Endometrial microvascular endothelial cells (primary cell): ENCODE results near the gene LINGO1. TPM values are rescaled to one million over a fixed set of nuclear protein-coding genes. Genes with fewer than 3 reads are reported as not detected.

Experiments used
- in situ Hi-C: cut with HindIII; loops from 2 replicates; pipeline ENCODE4 v1.10.0; 2017; ENCODE audit warnings: low sequenced_read_pairs, low pct_unique_long_range_greater_than_20kb; ENCODE audit errors: inconsistent ontology term
- total RNA-seq: library from RNA; depleted of rRNA; stranded (reverse); fragments of >200 nt; gene quantifications from one replicate; pipeline ENCODE4 v1.2.3, GENCODE V29; 2015; ENCODE audit errors: inconsistent ontology term

Gene LINGO1
- total RNA-seq, 1 donor from 2014 or later = not detected

DNA sequence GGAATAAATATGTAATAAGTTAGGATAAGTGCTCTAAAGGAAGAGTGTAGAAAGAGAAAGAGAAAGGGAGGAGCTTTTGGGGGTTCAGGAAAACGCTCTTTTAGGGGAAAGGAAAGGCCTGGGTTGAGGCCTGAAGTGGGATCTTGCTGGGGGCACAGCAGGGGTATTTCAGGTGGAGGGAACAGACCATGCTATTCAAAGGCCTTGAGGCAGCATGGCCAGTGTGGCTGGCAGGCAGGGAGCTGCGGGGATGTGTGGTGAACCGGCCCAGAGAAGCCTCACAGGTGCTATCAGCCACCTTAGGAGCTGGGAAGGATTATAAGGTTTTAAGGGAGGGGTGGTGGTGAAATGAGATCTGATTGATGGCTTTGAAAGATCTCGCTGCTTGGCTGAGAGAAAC is 66.6 kb downstream of the LINGO1 start:
- in situ Hi-C loops = no loop called here

DNA sequence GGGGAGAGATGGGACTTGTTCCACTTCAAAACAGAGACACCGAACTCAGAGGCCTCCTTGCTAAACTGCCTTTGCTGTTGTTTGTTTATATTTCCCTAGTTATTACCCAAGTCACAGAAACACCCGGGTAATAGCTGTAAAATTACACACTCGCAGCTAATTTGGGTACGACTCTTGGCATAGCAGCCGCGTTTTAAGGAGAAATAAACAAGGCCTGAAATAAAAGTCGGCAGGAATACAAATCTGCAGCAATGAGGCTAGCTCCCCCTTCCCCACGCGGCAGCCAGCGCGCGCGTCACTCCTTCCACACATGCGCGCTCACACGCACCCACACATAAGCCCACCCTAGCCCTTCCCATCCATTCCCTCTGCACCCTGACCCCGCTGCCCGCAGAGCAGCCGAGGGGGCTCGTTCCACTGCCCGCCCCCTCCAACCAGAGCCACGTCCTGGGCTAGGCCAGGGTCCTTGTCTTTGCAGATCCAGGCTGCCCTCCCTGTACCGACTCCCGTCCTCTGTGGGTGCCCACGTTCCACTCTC is 67.3 kb downstream of the LINGO1 start:
- in situ Hi-C loops = no loop called here

DNA sequence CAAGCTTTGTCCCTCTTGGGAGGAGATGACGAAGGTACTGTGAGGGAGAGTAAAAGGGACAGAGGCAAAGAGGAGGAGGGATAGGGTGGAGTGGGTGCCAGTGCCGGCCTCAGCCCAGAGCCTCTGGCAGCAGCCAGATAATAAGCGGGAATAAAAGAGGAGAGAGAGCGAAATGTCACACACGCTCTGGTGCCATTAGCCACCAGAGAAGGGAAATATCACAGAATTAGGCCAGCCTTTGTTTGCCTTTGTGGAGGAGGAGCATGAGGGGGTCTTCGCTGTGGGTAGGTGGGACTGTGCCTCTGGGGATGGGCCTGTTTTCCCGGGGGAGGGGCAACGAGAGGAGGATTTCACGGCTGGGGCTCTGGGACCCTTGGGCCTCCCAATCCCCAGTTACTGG is 67.8 kb downstream of the LINGO1 start:
- in situ Hi-C loops = no loop called here

- in situ Hi-C loops = no loop called here
Observed at GRCh38 chr15:77564341-77564740, 68.4 kb downstream of the LINGO1 start.

GRCh38 chr15:77563623-77564156 is 69.0 kb downstream of the LINGO1 start:
- in situ Hi-C loops = no loop called here

Other genes starting within 250 kb of the LINGO1 start
- 48.7 TPM for gene PEAK1, start 212.8 kb downstream of the LINGO1 start, total RNA-seq
- gene HMG20A, start 212.0 kb downstream of the LINGO1 start, total RNA-seq = 21.6 TPM